ENCODE measurements around the gene KDM6A.
"Not testable (repeated sequence)": the region's sequence is repeated elsewhere in the genome, so short reads cannot be mapped to it uniquely, and the experiment has no call there.

KDM6A gene

DNA sequence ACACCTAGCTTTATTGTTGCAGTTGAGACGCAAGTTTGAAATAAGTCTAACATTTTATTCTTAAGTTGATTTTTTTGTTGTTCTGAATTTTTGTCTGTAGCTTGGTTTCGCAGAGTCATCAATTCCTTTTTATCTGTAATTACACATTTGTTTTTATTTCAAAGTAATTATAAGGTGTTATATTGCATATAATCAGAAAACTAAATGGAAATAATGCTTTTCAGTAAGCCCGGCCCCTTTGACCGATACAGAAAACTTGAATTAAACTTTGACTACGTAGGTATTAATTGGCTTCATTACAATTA lies 2.1 kb downstream of the KDM6A start:
- H3K9me3 ChIP-seq (ENCODE audit: control insufficient read depth, insufficient read depth, low read length) = 0 out of 2 replicates have a peak, but pooled peaks cover 2% of the 10 kb centered on the region
- no peaks in the 10 kb centered on the region for H3K36me3 ChIP-seq (ENCODE audit: insufficient read depth, low read length)
- H3K9ac ChIP-seq (ENCODE audit: low read depth, low read length) = peak overlapping the region; percentile 89; the same call in 1 of the 2 replicates
- H3K4me1 ChIP-seq (ENCODE audit: insufficient read depth, low read length) = no peaks in the 10 kb centered on the region

DNA sequence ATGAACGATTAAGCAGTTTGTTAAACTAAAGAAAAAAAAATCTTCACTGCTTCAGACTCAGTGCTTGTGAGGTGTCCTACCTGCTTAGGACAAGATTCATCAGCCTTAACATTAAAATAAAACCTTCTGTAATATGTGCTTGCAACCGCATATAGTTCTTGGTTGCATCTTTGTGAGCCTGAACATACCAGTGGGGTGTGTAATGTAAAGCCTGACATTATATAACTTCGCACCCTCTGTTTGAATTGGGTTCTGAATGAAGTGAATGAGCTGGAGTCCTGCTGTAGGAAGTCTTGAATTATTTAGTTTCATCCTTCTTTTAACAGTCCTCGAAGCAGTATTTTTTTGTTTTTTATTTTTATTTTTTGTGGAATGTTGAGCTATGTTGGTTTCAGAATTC lies 3.1 kb downstream of the KDM6A start:
- no peaks in the 10 kb centered on the region for H3K4me1 ChIP-seq (ENCODE audit: insufficient read depth, low read length)
- 0 out of 2 replicates have a peak, but pooled peaks cover 2% of the 10 kb centered on the region for H3K9me3 ChIP-seq (ENCODE audit: control insufficient read depth, insufficient read depth, low read length)
- no peaks in the 10 kb centered on the region for H3K36me3 ChIP-seq (ENCODE audit: insufficient read depth, low read length)
- no peak overlapping the region for H3K9ac ChIP-seq (ENCODE audit: low read depth, low read length)

DNA sequence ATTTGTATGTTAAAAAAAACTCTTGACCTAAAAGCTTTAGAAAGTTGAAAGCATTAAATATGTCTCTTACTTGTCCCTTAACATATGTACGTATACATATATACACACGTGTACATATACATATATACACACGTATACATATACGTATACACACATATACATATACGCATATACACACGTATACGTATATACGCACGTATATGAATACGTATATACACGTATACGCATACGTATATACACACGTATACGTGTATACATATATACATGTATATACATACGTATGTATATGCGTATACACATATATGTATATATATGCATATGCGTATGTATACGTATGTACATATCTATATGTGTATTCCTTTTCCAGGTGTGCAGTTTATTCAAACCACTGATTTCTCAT lies 3.8 kb downstream of the KDM6A start:
- Histone ChIP-seq H3K36me3 (ENCODE audit: insufficient read depth, low read length) (no peaks in the 10 kb centered on the region), H3K9me3 (ENCODE audit: control insufficient read depth, insufficient read depth, low read length) (0 out of 2 replicates have a peak, but pooled peaks cover 2% of the 10 kb centered on the region), H3K4me1 (ENCODE audit: insufficient read depth, low read length) (no peaks in the 10 kb centered on the region), H3K9ac (ENCODE audit: low read depth, low read length) (no peak overlapping the region)

DNA sequence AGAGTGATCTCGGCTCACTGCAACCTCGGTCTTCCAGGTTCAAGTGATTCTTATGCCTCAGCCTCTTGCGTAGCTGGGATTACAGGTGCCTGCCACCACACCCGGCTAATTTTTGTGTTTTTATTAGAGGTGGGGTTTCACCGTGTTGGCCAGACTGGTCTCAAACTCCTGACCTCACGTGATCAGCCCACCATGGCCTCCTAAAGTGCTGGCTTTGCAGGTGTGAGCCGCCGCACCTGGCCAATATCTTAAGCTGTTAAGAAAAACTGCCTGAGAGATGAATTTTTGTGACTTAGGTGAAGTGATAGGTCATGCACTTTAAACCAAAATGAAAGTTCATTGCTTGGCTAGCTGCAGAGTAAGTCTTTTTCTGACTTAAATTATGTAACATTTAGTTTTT lies 5.8 kb downstream of the KDM6A start:
- Histone ChIP-seq H3K9me3 (ENCODE audit: control insufficient read depth, insufficient read depth, low read length) (0 out of 2 replicates have a peak, but pooled peaks cover 2% of the 10 kb centered on the region), H3K36me3 (ENCODE audit: insufficient read depth, low read length) (no peaks in the 10 kb centered on the region), H3K9ac (ENCODE audit: low read depth, low read length) (no peak overlapping the region), H3K4me1 (ENCODE audit: insufficient read depth, low read length) (no peaks in the 10 kb centered on the region)

DNA sequence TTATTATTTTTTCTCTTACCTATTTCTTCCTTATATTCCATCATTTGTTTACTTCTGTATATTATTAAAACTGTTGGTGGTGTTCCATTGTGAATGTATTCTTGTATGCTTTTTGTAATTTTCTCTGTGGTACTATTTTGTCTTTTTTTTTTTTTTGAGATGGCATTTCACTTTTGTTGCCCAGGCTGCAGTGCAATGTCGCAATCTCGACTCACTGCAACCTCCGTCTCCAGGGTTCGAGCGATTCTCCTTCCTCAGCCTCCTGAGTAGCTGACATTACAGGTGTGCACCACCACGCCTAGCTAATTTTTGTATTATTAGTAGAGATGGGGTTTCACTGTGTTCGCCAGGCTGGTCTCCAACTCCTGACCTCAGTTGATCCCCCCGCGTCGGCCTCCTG lies 8.6 kb downstream of the KDM6A start:
- H3K9me3 ChIP-seq (ENCODE audit: control insufficient read depth, insufficient read depth, low read length) = 0 out of 2 replicates have a peak, but pooled peaks cover 2% of the 10 kb centered on the region
- no peaks in the 10 kb centered on the region for H3K36me3 ChIP-seq (ENCODE audit: insufficient read depth, low read length)
- no peak overlapping the region for H3K9ac ChIP-seq (ENCODE audit: low read depth, low read length)
- H3K4me1 ChIP-seq (ENCODE audit: insufficient read depth, low read length) = no peaks in the 10 kb centered on the region

DNA sequence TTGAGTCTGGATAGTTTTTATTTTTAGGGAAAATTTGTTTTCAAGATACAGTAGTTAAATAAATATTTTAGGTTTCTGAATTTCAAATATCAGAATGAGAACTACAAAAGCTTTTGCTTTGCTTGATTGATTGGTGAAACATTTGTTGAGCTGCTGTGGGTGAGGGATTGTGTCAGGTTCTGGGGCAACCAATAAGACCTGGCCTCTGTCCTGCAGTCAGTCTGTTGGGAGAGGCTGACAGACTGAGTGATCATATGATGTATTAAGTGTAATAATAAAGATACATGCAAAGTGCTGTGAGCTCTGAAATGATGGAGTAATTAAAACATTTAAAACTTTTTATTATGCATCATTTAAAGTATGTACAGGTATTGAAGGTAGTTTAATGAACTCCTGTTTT lies 9.6 kb downstream of the KDM6A start:
- H3K4me1 ChIP-seq (ENCODE audit: insufficient read depth, low read length) = no peaks in the 10 kb centered on the region
- H3K9me3 ChIP-seq (ENCODE audit: control insufficient read depth, insufficient read depth, low read length) = 0 out of 2 replicates have a peak, but pooled peaks cover 2% of the 10 kb centered on the region
- no peak overlapping the region for H3K9ac ChIP-seq (ENCODE audit: low read depth, low read length)
- H3K36me3 ChIP-seq (ENCODE audit: insufficient read depth, low read length) = no peaks in the 10 kb centered on the region

DNA sequence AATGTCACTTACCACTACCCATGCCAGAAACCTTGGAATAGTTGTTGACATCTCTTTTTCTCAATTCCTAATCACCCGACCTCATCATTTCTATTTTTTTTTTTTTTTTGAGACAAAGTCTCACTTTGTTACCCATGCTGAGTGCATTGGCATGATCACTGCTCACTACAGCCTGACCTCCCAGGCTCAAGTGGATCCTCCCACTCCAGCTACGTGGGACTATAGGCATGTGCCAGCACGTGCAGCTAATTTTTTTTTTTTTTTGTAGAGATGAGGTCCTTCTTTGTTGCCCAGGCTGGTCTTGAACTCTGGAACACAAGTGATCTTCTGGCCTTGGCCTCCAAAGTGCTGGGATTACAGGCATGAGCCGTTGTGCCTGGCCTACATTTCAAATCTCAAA lies 12.0 kb downstream of the KDM6A start:
- Histone ChIP-seq H3K9me3 (ENCODE audit: control insufficient read depth, insufficient read depth, low read length) (no peaks in the 10 kb centered on the region), H3K4me1 (ENCODE audit: insufficient read depth, low read length) (no peaks in the 10 kb centered on the region), H3K36me3 (ENCODE audit: insufficient read depth, low read length) (no peaks in the 10 kb centered on the region), H3K9ac (ENCODE audit: low read depth, low read length) (no peak overlapping the region)

DNA sequence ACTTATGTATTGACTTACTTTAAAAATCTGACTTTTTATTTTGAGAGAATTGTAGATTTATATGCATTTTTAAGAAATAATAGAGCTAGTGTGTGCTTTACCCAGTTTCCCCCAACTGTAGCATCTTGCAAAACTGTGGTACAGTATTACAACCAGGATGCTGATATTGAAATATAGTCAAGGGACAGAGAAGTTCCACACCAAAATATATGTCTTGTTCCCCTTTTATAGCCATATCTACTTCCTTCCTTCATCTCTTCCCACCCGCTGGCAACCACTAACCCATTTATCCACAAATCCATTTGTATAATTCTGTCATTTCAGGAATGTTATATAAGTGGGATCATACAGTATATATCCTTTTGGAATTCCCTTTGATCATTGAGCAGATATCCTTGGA lies 16.8 kb downstream of the KDM6A start:
- H3K9me3 ChIP-seq (ENCODE audit: control insufficient read depth, insufficient read depth, low read length) = no peaks in the 10 kb centered on the region
- H3K4me1 ChIP-seq (ENCODE audit: insufficient read depth, low read length) = no peaks in the 10 kb centered on the region
- no peaks in the 10 kb centered on the region for H3K36me3 ChIP-seq (ENCODE audit: insufficient read depth, low read length)
- H3K9ac ChIP-seq (ENCODE audit: low read depth, low read length) = no peak overlapping the region

DNA sequence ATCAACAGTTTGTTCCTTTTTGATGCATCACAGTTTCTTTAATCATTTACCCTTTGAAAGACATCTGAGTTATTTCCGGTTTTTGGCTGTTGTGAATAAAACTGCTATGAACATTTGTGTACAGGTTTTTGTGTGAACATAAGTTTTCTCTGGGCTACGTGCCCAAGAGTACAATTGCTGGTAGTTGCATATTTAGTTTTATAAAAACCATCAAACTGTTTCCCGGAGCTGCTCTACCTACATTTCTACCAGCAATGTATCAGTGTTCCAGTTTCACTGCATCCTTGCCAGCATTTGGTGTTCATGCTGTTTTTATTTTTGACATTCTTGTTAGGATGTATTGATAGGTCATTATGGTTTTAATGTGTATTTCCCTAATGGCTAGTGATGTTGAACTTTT lies 17.3 kb downstream of the KDM6A start:
- Histone ChIP-seq H3K4me1 (ENCODE audit: insufficient read depth, low read length) (no peaks in the 10 kb centered on the region), H3K9me3 (ENCODE audit: control insufficient read depth, insufficient read depth, low read length) (no peaks in the 10 kb centered on the region), H3K36me3 (ENCODE audit: insufficient read depth, low read length) (no peaks in the 10 kb centered on the region), H3K9ac (ENCODE audit: low read depth, low read length) (no peak overlapping the region)

DNA sequence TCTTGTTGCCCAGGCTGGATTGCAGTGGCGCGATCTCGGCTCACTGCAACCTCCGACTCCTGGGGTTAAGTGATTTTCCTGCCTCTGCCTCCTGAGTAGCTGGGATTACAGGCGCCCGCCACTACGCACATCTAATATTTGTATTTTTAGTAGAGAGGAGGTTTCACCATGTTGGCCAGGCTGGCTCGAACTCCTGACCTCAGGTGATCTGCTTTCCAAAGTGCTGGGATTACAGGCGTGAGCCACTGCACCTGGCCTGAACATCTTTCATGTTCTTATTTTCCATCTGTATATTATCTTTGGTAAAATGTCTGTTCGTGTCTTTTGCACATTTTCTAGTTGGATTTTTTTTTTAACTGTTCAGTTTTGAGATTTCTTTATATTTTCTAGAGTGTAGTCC lies 17.7 kb downstream of the KDM6A start:
- H3K36me3 ChIP-seq (ENCODE audit: insufficient read depth, low read length); H3K4me1 ChIP-seq (ENCODE audit: insufficient read depth, low read length); H3K9ac ChIP-seq (ENCODE audit: low read depth, low read length); H3K9me3 ChIP-seq (ENCODE audit: control insufficient read depth, insufficient read depth, low read length): not testable (repeated sequence)

DNA sequence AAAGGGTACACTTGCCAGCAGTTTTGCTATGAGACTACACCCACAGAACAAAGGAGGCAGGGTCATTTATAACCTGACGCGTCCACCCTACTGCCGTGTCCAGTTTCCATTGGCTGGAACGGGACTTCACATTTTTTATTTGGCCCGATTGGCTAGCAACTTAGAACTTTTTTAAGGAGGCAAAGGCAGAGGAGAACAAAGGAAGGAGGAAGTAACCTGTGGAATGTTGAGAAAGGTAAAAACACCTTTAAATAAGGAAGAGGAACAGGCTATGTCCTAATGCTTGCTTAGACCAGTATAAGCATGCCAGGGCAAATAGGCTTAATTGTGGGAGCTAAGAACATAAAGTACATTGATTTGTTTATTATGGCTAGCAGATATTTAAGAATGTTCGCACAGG lies 18.7 kb downstream of the KDM6A start:
- no peak overlapping the region for H3K9ac ChIP-seq (ENCODE audit: low read depth, low read length)
- H3K36me3 ChIP-seq (ENCODE audit: insufficient read depth, low read length) = no peaks in the 10 kb centered on the region
- H3K9me3 ChIP-seq (ENCODE audit: control insufficient read depth, insufficient read depth, low read length) = no peaks in the 10 kb centered on the region
- H3K4me1 ChIP-seq (ENCODE audit: insufficient read depth, low read length) = no peaks in the 10 kb centered on the region

DNA sequence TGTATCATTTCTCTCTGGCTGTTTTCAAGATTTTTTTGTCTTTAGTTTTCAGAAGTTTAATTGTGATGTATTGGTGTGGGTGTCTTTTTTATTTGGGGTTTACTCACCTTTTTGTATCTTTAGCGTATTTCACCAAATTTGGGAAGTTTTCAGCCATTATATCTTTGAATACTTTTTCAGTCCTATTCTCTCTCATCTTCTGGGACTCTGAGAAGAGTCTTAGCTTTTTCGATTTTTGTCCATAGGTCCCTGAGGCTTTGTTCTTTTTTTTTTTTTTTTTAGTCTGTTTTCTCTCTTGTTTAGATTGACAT lies 23.8 kb downstream of the KDM6A start:
- no peak overlapping the region for H3K9ac ChIP-seq (ENCODE audit: low read depth, low read length)
- H3K36me3 ChIP-seq (ENCODE audit: insufficient read depth, low read length) = no peaks in the 10 kb centered on the region
- no peaks in the 10 kb centered on the region for H3K9me3 ChIP-seq (ENCODE audit: control insufficient read depth, insufficient read depth, low read length)
- peaks cover 9% of the 10 kb centered on the region; the same call in 1 of the 2 replicates for H3K4me1 ChIP-seq (ENCODE audit: insufficient read depth, low read length)

DNA sequence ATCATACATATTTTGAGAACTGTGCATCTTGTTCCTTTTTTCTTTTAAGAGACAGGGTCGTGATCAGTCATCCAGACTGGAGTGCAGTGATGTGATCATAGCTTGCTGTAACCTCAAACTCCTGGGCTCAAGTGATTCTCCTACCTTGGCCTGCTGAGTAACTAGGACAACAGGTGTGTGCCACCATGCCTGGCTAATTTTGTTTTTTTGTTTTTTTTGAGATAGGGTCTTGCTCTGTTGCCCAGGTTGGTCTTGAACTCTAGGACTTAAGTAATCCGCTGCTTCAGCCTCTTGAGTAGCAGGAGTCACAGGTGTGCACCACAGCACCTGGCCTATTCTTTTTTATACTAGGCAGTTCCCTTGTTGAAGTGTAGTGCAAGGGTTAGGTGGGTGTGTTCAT lies 24.6 kb downstream of the KDM6A start:
- Histone ChIP-seq H3K4me1 (ENCODE audit: insufficient read depth, low read length) (peaks cover 9% of the 10 kb centered on the region; the same call in 1 of the 2 replicates), H3K9me3 (ENCODE audit: control insufficient read depth, insufficient read depth, low read length) (no peaks in the 10 kb centered on the region), H3K9ac (ENCODE audit: low read depth, low read length) (no peak overlapping the region), H3K36me3 (ENCODE audit: insufficient read depth, low read length) (no peaks in the 10 kb centered on the region)

DNA sequence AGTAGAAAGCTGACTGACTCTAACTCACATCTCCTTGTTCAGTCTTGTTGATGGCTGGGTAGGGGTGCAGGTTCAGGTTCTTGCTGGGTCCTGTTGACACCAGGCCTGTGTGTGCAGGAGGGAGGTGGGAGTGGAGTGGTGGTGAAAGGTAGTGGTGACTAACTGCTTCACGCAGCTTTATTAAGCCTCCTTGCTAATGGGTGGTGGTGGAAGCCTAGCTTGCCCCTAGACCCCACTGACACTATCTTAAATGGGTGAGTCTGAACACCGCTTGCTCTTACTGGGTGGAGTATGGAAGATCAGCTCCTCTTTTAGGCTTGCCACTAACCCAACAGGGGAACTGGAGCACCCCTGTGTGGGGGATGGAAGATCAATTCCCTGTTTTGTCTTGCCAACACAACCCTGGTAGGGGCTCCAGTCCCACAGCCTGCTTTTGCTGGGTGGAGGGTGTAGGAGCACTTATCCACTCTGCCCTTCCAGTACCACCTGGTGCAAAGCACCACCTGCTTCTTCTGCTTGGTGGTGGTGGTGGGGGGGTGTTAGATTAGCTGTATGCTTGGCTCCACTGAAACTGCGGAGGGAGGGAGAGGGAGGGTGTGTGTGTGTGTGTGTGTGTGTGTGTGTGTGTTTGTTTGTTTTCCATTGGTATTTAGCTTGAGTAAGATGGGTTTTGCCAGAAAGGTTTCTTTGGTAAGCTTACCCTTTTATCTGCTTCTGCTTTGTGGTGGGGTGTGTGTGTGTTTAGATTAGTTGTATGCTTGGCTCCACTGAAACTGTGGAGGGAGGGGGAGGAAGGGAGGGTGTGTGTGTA lies 25.6 kb downstream of the KDM6A start:
- Histone ChIP-seq H3K4me1 (ENCODE audit: insufficient read depth, low read length) (peaks cover 9% of the 10 kb centered on the region; the same call in 1 of the 2 replicates), H3K9me3 (ENCODE audit: control insufficient read depth, insufficient read depth, low read length) (peaks cover 7% of the 10 kb centered on the region; the same call in 1 of the 2 replicates), H3K9ac (ENCODE audit: low read depth, low read length) (no peak overlapping the region), H3K36me3 (ENCODE audit: insufficient read depth, low read length) (no peaks in the 10 kb centered on the region)

DNA sequence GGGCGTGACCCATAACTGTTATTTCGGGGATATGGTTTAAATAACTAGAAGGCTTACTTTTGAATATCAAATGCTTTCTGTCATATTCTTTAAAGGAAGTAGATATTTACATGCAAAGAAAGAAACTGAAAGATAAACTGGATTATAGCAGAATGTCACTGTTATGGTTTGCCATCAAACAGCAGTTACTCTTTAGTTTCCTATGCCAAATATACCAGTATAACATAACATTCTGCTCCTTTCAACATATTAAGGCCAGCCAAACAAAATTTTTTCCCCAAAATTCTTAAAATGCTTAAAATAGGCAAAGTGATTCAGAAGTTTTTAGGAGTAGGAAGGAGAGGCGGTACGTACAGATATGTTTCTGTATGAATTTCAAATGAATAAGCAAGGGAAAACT lies 27.0 kb downstream of the KDM6A start:
- peaks cover 7% of the 10 kb centered on the region; the same call in 1 of the 2 replicates for H3K9me3 ChIP-seq (ENCODE audit: control insufficient read depth, insufficient read depth, low read length)
- H3K9ac ChIP-seq (ENCODE audit: low read depth, low read length) = no peak overlapping the region
- no peaks in the 10 kb centered on the region for H3K36me3 ChIP-seq (ENCODE audit: insufficient read depth, low read length)
- peaks cover 9% of the 10 kb centered on the region for H3K4me1 ChIP-seq (ENCODE audit: insufficient read depth, low read length)
